ENCODE results near the gene CDC27.

The CDC27 gene

DNA sequence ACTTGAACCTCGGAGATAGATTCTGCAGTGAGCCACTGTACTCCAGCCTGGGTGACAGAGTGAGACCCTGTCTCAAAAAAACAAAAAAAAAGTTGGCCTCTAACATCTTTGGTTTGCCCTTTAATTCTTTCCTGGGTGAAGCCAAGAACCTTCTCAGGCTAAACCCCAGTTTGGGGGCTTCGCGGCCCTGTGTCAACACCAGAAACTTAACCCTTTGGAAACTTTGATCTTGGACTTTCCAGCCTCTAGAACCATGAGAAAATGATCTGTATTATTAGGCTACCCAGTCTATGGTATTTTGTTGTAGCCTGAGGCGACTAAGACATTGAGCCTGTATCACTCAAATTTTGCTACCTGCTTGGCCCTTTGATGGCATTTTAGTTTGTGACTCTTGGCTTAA lies 86.2 kb downstream of the CDC27 start:
- H3K4me3 ChIP-seq (ENCODE audit: low read length), result no peak overlapping the region
- no peak for DNase-seq (ENCODE audit: low read depth)
- TF ChIP-seq, protein P1, sequence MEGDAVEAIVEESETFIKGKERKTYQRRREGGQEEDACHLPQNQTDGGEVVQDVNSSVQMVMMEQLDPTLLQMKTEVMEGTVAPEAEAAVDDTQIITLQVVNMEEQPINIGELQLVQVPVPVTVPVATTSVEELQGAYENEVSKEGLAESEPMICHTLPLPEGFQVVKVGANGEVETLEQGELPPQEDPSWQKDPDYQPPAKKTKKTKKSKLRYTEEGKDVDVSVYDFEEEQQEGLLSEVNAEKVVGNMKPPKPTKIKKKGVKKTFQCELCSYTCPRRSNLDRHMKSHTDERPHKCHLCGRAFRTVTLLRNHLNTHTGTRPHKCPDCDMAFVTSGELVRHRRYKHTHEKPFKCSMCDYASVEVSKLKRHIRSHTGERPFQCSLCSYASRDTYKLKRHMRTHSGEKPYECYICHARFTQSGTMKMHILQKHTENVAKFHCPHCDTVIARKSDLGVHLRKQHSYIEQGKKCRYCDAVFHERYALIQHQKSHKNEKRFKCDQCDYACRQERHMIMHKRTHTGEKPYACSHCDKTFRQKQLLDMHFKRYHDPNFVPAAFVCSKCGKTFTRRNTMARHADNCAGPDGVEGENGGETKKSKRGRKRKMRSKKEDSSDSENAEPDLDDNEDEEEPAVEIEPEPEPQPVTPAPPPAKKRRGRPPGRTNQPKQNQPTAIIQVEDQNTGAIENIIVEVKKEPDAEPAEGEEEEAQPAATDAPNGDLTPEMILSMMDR (IDR thresholded peaks at IDR 0.05; ENCODE audit: insufficient read depth, low read depth, low read length, missing control alignments), result no peak

DNA sequence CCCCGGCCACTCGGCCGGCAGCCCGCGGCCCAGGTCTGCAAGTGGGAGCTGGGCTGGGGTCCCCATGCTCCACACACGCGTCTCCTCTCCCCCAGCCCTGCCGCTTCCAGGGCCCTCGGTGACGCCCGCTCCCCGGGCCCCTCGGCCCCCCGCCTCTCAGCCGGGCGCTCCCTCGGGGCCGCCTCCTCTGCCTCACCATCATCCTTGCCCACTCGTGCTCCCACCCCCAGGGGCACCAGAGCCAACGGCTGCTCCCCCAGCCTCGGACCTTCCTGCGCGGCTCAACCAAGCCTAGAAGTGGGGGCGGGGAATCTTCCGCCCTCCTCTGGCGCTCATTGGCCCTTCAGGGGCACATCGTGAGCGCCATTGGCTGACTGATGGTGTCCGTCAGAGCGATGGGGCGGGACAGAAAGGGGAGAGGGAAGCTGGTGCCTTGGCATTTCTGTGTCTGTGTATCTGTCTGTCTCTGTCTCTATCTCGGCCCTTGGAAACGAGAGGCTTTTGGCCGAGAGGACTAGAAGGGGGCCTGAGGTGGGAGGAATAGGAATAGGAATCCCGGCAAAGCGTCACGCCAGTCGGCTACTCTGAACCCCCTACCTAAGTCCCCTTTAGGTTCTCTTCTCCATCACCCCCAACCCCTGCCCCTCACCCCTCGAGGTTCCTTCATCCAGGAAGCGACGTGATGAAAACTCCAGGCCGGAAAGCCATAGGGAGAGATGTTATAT lies 88.9 kb downstream of the CDC27 start:
- TF ChIP-seq, protein P1 (IDR thresholded peaks at IDR 0.05; ENCODE audit: insufficient read depth, low read depth, low read length, missing control alignments), result no peak
- DNase-seq (ENCODE audit: low read depth), result peak; percentile 87
- H3K4me3 ChIP-seq (ENCODE audit: low read length), result peak overlapping the region; percentile 69

DNA sequence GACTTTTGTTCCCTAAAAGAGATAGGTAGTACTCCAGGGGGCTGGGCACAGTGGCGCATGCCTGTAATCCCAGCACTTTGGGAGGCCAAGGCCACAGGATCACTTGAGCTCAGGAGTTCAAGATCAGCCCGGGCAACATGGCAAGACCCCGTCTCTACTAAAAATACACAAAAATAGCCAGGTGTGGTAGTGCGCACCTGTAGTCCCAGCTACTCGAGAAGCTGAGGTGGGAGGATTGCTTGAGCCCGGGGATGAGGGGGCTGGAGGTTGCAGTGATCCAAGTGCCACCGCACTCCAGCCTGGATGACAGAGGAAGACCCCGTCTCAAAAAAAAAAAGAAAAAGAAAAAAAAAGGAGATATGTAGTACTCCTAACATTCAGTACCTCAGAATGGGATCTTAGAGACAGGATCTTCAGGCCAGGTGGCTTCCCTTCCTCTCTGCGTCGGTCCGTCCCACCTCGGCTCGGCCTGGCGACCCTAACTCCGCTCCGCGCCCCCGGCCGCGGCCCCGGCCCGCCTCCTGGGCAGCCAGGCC lies 89.6 kb downstream of the CDC27 start:
- H3K4me3 ChIP-seq (ENCODE audit: low read length), result peak overlapping the region; percentile 69
- TF ChIP-seq, protein P1 (IDR thresholded peaks at IDR 0.05; ENCODE audit: insufficient read depth, low read depth, low read length, missing control alignments), result no peak
- DNase-seq (ENCODE audit: low read depth), result no peak

GRCh38 chr17:47096343-47096742 lies 92.8 kb downstream of the CDC27 start:
- H3K4me3 ChIP-seq (ENCODE audit: low read length), result no peak overlapping the region
- DNase-seq (ENCODE audit: low read depth), result no peak
- TF ChIP-seq, protein P1 (IDR thresholded peaks at IDR 0.05; ENCODE audit: insufficient read depth, low read depth, low read length, missing control alignments), result no peak

DNA sequence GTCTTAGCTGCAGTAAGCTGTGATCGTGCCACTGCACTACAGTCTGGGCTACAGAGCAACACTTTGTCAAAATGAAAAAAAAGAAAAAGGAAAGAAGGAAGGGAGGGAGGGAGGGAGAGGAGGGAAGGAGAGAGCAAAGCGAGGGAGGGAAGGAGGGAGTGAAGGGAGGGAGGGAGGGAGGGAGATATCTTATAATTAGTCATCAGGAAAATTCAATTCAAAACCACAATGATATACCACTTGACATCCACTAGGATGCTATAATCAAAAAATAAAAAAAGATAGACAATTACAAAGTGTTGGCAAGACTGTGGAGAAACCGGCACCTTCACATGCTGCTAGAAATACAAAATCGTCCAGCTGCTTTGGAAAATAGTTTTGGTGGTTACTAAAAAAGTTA lies 93.8 kb downstream of the CDC27 start:
- no peak overlapping the region for H3K4me3 ChIP-seq (ENCODE audit: low read length)
- no peak for DNase-seq (ENCODE audit: low read depth)
- TF ChIP-seq, protein P1 (IDR thresholded peaks at IDR 0.05; ENCODE audit: insufficient read depth, low read depth, low read length, missing control alignments), result no peak

GRCh38 chr17:47087093-47087492 lies 102.0 kb downstream of the CDC27 start:
- no peak for DNase-seq (ENCODE audit: low read depth)
- no peak overlapping the region for H3K4me3 ChIP-seq (ENCODE audit: low read length)
- TF ChIP-seq, protein P1 (IDR thresholded peaks at IDR 0.05; ENCODE audit: insufficient read depth, low read depth, low read length, missing control alignments), result no peak

DNA sequence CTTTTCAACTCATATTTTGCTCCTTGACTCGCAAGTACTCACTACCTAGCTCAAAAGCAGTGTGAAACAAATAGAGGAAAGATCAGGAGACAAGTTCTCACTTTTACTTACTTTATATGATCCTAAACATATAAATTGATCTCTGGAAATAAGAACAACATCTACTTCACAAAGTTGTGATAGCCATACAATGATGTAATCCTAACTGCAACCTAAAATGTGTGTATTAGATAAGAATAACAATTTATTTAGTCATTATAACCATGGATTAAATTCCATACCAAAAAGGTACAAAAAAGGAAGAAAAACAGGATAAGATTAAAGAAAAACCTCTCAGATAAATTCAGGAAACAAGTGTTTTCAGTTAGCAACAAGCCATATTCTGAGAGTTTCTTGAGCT lies 103.4 kb downstream of the CDC27 start:
- TF ChIP-seq, protein P1 (IDR thresholded peaks at IDR 0.05; ENCODE audit: insufficient read depth, low read depth, low read length, missing control alignments), result no peak
- no peak for DNase-seq (ENCODE audit: low read depth)
- H3K4me3 ChIP-seq (ENCODE audit: low read length), result no peak overlapping the region
